CD4-positive, alpha-beta T cell treated with Interleukin-12 subunit alpha and Interleukin-12 subunit beta, for 1 hour (primary cell): ENCODE data around the gene PTRH2.

Experiments
- DNase-seq: peaks from one replicate; pipeline ENCODE4 v3.0.0-alpha.2; 2020

PTRH2 gene

GRCh38 chr17:59716427-59716826 is 9.2 kb upstream of the PTRH2 start:
- DNase-seq, result no peak

GRCh38 chr17:59714255-59714654 is 7.0 kb upstream of the PTRH2 start:
- no peak for DNase-seq

- no peak for DNase-seq
Measured at GRCh38 chr17:59712862-59713261, 5.6 kb upstream of the PTRH2 start.

GRCh38 chr17:59711936-59712335 is 4.7 kb upstream of the PTRH2 start:
- no peak for DNase-seq

GRCh38 chr17:59707971-59708430 is 771 bp upstream of the PTRH2 start:
- no peak for DNase-seq

- DNase-seq, result no peak
Measured at GRCh38 chr17:59702304-59702703, 4.9 kb downstream of the PTRH2 start.

GRCh38 chr17:59699786-59700185 is 7.4 kb downstream of the PTRH2 start:
- no peak for DNase-seq

- no peak for DNase-seq
Measured at GRCh38 chr17:59699218-59699617, 8.0 kb downstream of the PTRH2 start.

- no peak for DNase-seq
Measured at GRCh38 chr17:59698143-59698542, 9.1 kb downstream of the PTRH2 start.

GRCh38 chr17:59696682-59697277 is 10.4 kb downstream of the PTRH2 start:
- no peak for DNase-seq

- no peak for DNase-seq
Measured at GRCh38 chr17:59695945-59696681, 11.1 kb downstream of the PTRH2 start.

GRCh38 chr17:59694344-59694743 is 12.9 kb downstream of the PTRH2 start:
- no peak for DNase-seq

- DNase-seq, result no peak
Measured at GRCh38 chr17:59693582-59693981, 13.6 kb downstream of the PTRH2 start.

- DNase-seq, result no peak
Measured at GRCh38 chr17:59688496-59688895, 18.7 kb downstream of the PTRH2 start.

- DNase-seq, result no peak
Measured at GRCh38 chr17:59688008-59688407, 19.2 kb downstream of the PTRH2 start.

GRCh38 chr17:59684967-59685366 is 22.3 kb downstream of the PTRH2 start:
- DNase-seq, result no peak

GRCh38 chr17:59683283-59683682 is 23.9 kb downstream of the PTRH2 start:
- no peak for DNase-seq

GRCh38 chr17:59680314-59680713 is 26.9 kb downstream of the PTRH2 start:
- DNase-seq, result no peak

GRCh38 chr17:59678918-59679317 is 28.3 kb downstream of the PTRH2 start:
- DNase-seq, result no peak

- DNase-seq, result no peak
Measured at GRCh38 chr17:59676716-59677115, 30.5 kb downstream of the PTRH2 start.

- no peak for DNase-seq
Measured at GRCh38 chr17:59675231-59675630, 32.0 kb downstream of the PTRH2 start.

- DNase-seq, result no peak
Measured at GRCh38 chr17:59671386-59671785, 35.8 kb downstream of the PTRH2 start.

- DNase-seq, result no peak
Measured at GRCh38 chr17:59669944-59670343, 37.3 kb downstream of the PTRH2 start.

- no peak for DNase-seq
Measured at GRCh38 chr17:59669411-59669810, 37.8 kb downstream of the PTRH2 start.

GRCh38 chr17:59668816-59669215 is 38.4 kb downstream of the PTRH2 start:
- no peak for DNase-seq
